TTC549 (cell line): ENCODE data around the gene PKM.
"Not testable (repeated sequence)": the region's sequence is repeated elsewhere in the genome, so short reads cannot be mapped to it uniquely, and the experiment has no call there.

ENCODE experiments used
- FAIRE-seq: peaks from 2 replicates; lab custom pipeline; 2012; peaks lifted over from hg19 to GRCh38; lab: Jason Lieb, UNC

Gene PKM

DNA sequence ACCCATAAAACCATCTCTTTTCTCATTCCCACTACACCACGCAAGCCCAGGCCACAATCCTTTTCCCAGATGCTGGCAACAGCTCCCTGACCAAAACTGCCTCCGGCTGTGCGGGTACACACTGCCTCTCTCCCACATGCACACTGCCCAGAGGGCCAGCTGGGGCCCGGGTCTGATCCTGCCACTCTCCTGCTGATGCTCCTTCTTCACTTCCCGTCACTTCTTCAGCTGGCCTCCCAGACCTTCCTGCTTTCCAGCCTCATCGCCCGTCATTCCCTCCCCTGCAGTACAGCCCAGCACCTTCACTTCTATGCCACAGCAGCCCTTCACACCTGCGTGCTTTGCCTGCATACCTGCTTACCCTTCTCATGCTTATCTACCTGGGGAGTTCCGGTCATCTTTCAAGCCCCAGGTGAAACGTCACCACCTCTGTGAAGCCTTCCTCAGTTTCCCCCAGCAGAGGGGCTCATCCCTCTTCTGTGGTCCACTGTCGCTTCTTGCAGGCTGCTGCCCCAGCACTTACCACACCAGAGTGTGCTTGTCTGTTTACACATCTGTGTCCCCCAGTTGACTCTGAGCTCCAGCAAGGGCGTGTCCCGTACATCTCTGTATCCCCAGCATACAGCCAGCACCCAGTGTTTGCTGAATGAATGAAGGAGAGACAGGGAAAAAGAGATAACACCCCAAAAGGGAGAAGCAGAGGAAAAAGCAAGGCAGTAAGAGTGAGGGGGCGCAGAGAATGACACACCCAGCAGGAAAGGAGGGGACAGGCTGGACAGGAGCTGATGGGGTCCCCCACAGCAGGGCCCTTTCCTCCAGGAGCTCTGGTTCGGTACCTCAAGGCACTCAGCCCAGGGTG lies 55.6 kb downstream of the PKM start:
- FAIRE-seq: no peak

DNA sequence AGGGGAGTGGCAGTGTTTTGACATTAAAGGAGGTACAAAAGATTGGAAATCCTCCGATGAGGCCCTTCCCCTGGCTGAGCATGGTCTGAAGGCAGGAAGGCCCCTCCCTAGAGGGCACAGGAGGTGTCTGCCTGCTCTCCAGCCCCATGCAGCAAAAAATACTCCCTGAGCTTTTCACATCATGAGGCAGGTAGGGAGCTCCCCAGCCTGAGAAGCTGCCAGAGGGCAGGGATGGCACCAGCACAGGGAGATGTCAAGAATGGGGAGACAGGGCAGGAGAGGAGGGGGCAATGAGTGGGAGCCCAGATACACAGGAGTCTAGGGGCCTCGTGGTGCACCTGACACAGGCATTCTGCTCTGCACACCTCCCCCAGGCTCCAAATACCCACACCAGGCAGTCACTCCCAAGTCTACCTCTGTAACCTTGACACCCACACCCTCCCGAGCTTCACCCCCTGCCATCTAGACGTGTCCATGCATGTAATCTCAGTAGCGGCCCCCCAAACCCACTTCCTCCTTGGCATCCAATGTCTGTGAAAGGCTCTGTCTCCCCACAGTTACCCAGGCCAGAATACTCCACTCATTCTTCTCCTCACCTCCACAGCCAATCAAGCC lies 56.3 kb downstream of the PKM start:
- no peak for FAIRE-seq

DNA sequence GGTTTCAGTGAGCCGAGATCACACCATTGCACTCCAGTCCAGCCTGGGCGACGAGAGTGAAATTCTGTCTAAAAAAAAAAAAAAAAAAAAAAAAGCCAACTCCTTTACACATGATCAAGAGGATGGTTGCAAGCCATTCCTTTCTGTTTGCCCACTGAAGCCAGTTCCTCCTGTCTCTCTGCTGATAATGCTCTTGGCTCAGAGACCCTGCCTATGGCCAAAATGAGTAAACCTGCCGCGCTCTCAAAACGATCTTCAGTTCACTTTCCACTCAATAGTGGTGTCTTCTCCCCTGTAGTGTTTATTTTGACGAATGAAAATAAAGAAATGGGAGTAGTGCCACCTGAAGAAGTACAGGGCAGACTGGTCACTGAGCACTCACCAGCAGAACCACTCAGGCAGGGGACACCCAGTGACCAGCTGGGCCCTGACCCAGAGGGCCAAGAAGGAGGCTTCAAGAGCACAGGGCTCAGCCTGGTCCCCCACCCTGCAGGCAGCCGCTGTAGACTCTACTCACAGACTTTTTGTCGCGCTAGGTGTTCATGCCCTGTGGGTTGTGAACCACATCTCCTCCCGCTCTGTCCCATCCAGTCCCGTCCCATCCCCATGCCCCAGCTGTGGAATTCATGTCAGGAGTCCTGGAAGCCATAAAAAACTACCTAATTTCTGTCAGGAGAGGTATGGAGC lies 57.0 kb downstream of the PKM start:
- FAIRE-seq: no peak

DNA sequence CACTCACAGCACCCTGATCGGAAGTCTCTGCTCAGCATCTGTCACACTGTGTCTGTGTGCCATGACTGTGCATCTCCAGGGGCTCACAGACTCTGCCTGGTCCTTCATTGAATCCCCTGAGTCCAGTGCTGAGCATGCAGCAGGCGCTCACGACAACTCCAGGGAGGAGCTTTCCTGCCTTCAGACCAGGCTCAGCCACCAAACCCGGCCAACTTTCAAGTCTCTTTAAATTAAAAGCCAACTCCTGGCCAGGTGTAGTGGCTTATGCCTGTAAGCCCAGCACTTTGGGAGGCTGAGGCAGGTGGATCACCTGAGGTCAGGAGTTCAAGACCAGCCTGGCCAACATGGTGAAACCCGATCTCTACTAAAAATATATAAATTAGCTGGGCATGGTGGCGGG lies 57.6 kb downstream of the PKM start:
- FAIRE-seq: no peak

DNA sequence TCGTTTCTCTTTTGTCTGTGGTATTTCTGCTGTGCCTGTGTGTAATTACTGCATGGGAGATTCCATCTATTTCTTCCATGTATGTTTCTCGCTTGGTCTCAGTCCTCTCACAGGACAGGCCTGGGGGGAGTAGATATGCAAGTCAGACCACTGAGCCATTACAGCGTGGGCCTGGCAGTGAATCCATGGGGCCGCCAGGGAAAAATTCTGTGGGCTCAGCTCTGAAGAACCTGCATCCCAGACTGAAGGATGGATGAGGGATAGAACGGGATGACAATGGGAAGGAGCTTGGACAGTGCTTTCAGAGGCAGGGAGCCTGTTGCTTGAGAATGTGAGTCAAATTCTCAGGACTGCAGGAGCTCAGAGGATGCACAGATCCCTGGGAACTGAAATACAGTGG lies 58.2 kb downstream of the PKM start:
- no peak for FAIRE-seq

DNA sequence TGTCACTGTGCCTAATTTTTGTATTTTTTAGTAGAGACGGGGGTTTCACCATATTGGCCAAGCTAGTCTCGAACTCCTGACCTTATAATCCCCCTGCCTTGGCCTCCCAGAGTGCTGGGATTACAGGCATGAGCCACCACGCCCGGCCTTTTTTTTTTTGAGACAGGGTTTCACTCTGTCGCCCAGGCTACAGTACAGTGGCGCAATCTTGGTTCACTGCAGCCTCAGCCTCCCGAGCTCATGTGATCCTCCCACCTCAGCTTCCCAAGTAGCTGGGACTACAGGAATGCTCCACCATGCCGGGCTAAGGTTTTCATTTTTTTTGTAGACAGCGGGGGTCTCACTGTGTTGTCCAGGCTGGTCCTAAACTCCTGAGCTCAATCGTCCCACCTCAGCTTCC lies 59.0 kb downstream of the PKM start:
- not testable (repeated sequence) for FAIRE-seq

DNA sequence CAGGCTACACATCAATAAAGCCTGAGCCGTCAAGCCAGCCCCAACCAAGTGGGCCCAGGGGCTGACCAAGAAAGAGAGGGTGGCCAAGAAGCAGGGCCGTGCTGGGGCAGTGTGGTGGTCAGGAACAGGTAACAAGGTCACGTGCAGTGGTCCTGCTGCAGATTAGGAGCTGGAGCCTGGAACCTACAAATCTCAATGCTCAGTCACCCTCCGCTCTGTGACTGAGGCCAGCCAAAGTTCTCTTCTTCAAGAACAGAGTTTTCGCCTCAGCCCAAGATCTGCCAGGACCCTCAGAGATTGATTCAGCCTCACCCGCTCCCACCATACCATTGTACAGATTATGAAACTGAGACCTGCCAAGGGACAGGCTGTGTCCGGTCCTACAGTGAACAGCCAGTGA lies 60.3 kb downstream of the PKM start:
- FAIRE-seq: no peak

DNA sequence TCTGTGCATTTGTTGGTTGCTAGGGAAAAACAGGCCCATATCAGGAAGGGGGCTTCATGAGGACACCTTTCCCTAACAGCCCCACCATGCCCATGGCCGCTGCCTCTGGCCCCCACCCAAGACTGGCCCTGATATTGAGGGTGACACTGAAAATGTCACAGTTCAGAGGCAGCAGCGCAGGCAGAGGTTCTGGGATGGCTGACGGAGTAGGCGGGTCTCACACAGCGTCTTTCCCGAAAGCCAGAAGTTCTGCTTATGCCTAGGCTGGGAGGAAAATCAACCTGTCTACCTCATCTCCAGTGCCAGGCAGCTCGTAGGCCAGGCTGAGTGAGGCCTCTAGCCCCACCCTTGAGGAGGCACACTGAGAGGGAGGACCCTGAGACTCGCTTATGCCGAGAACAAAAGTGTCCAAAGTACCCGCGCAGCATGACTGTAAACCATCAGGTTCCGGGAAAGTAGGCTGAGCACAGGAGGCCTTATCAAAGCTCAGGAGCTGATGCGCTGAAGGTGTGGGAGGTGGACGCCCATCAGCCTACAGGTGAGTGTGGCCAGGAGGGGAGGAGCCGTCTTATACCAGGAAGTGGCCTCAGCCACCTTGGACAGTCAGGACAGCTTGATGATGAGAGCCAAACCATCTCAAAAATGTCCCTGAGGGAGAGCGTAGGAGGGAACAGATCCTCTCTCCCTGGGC lies 60.9 kb downstream of the PKM start:
- no peak for FAIRE-seq

DNA sequence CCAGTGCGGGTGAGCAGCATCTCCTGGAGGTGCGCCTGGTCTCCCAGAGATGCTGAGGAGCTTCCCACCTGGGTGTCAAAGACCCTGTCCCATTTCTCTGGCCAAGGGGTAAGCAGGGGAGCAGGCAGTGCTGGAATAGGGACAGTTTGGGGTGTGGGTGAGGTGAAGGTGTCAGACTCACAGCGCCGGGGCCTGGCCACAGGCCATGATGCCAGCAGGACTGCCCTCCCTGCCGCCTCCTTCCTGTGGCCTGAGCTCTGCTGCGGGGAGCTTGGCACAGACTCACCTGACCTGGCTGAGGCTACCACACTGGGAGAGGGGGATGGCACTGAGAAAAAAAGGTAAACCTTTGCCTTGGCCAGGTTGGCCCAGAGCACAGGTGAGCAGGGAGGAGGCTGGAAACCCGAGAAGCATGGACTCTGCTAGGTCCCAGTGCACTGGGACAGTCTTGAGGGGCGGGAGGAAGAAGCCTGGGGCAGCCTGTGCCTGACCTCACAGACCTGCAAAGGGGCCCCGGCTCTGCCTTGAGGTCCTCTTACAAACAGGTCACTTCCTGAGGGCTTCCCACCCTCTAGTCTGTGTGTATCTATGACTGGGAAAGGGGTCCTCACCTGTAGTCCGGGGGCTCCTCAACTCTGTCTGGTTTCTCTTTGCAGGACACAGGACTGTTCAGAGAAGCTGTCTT lies 61.6 kb downstream of the PKM start:
- no peak for FAIRE-seq

DNA sequence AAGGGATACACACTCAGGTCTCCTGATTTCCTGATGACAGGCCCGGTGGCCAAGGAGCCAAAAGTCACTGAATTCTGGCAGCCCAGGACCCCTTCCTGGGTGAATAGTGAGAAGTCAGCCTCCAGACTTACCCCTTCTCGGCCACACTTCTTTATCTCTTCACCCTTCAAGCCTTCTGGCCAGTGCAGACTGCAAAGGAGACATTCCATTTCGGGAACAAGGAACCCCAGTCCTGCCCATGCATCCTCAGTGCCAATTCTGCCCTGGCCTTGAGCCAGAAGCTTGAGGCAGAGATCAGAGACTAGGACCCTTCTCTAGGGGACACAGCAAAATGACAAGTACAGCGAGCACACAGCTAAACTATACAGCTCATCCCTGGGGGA lies 62.2 kb downstream of the PKM start:
- FAIRE-seq: no peak

DNA sequence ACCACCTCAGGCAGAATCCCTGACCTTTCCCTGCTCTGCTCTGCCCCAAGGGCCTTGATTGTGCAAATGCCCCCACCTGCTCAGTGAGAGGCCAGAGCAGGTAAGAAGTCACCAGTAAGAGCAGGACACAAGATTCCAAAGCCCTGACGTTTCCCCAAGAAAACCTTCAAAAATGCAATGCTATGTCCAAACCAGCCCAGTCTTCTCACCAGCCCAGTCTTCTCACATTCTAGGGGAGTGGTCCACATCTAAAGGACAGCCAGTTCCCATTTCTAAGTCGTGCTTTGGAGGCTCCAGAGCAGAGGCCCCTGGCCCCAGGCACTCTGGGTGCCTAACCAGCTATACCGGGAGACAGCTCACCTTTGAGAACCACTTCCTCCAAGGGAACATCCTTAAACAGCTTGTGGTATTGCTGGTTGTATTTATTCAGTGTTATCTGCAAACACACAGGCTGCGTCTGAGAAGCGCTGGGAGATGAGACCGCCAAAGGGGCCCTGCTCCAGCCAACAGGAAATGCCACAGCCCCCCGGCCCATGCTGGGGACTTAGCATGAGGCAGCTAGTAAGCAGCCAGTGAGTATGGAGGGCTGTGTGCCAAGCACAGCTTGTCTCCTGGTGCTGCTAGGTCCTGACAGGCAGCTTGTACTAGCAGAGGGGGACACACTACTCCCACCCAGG lies 62.7 kb downstream of the PKM start:
- no peak for FAIRE-seq

DNA sequence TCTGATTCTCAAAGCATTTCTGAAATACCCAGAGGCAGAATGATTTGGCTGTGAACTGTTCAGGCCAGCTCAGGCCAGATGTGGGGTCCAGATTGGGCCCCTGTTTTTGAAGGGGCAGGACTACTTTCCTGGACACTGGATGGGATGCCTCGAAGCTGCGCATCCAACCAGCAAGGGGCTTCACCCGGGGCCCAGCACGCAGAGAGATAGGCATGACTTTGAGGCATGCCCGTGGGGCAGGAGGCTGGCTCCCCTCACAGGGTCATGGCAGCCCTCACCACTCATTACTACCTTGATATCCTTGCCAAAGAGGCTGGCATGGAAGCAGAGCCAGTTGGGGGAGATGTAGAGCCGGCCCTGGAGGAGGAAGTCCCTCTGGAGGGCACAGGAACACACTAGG lies 63.5 kb downstream of the PKM start:
- FAIRE-seq: no peak

DNA sequence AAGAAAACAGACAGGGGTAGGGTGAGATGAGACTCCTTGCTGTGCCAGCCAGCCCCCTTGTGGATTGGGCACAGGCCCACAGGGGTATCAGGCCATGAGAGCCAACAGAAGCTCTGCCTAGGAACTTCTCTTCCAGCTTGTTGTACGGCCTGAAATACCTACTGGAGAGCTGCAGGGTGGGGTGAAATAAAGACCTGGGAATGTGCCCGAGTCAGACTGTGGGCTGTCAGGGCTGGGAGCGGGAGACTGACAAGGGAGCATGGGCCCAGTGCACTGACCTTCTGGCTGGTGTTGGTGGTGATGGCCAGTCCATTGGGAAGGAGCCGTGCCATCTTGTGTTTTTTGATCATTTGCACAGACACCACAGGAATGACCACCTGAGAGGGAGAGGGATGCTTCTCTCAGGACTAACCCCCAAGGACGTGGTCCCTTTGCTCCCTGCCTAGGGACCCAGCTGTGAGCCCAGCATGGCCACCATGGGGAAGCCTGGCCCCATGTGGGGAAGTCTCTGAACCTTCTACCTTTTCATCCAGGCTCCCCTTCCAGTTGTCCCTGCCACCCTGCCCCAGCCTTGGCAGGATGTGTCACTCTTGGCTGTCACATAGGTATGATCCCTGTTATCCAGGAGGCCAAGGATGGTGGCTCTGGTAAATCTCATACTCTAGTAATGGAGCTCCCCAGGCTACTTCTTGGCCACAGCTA lies 64.1 kb downstream of the PKM start:
- no peak for FAIRE-seq

DNA sequence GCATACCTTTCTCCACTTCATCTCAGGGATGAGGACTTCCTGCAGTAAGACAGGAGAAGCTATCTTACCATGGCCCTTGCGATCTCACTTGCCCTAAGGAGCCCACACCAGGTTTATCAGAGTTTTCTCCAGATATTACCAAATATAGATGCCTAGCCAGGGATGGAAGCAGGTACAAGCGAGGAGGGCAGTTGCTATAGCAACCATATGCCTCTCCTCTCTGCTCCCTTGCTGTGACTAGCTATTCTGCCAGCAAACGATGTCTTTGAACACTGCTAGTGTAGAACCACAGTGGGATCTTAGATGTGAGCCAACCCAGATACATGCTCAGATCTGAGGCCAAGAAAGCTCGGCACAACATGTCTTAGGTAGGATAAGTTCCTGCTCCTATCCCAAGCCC lies 67.3 kb downstream of the PKM start:
- FAIRE-seq: no peak

DNA sequence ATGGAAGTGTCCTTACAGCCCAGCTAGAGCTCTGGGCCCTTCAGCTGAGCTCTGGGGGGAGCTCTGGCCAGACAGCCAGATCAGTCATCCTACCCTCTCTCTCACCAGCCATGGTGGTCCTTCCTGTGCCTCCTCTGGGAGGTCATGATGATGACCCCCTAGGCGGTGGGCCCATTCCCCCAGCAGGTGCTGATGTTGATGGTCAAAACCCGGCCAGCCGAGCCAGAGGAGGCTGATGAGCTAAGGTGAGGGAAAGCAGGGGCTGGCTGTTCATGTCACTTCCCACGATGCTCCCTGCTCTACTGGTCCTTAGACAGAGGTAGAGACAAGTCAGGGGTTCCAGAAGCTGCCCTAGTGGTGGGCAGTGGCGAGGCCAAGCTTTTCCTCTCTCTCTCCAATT lies 68.4 kb downstream of the PKM start:
- no peak for FAIRE-seq

DNA sequence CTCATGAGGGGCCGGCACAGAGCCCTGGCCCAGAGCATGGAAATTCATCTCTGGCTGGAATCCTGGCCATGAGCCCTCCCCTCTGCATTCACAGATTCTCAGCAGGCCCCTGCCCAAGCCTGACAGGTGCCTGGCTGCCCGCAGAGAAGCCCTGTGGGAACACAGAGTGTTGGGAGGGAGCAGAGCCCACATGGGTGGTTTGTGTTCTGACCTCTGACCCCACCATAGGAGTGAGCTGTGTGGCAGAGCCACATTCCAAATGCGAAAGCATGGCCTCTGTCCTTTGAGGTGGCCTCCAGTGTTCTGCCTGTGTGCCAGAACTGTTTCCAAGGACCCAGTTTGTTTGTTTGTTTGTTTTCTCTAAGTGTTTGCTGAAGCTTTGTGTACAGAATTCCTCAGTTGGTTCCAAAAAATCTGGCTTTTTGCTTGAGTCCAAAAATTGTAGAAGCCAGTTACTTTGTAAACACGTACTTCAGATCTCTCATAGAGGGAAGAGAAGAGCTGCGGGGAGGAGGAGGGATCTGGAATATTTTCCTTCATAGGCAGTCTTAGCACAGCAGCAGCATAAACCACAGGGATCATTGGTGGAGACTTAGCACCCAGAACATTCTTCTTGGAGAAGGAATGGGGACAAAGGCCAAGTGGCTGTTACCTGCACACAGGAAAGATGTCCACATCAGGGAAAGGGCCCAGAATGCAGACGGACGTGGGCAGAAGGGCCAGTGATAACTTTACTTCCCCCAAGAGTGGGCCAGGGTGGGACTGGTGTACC lies 69.4 kb downstream of the PKM start:
- FAIRE-seq: no peak

DNA sequence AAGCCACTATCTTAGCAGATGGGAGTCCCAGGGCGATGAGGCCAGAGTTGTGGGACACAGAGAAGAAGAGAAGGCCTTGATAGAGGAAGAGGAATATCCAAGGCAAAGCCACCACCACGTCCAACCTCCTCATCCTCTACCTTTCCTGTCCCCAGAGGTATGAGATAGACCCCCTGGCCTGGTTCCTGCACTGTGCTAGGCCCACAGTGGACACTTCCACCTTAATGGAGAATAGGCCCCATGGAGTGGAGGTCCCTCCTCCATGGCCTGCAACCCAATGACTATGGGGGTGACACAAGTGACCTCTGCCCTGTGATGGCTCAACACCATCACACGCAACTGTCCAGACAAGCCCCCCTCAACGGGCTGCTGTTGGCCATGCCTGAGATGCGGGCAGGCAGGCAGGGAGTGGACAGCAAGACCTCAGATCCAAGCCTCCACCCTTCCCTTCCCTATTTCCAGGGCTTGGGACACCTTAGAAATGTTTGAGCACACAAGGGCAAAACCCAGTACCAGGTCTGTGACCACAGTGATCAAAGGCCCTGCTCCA lies 70.2 kb downstream of the PKM start:
- FAIRE-seq: no peak

DNA sequence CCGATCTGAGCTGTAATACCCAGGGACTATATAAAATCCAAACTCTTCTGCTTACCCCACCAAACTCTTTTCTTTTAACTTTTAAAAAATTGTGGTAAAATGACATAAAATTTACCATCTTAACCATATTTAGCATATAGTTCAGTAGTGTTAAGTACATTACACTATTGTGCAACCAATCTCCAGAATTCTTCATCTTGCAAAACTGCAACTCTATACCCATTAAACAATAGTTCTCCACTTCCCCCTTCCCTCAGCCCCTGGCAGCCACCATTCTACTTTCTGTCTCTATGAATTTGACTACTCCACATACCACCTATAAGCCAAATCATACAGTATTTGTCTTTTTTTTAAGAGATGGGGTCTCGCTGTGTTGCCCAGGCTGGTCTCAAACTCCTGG lies 74.1 kb downstream of the PKM start:
- no peak for FAIRE-seq

DNA sequence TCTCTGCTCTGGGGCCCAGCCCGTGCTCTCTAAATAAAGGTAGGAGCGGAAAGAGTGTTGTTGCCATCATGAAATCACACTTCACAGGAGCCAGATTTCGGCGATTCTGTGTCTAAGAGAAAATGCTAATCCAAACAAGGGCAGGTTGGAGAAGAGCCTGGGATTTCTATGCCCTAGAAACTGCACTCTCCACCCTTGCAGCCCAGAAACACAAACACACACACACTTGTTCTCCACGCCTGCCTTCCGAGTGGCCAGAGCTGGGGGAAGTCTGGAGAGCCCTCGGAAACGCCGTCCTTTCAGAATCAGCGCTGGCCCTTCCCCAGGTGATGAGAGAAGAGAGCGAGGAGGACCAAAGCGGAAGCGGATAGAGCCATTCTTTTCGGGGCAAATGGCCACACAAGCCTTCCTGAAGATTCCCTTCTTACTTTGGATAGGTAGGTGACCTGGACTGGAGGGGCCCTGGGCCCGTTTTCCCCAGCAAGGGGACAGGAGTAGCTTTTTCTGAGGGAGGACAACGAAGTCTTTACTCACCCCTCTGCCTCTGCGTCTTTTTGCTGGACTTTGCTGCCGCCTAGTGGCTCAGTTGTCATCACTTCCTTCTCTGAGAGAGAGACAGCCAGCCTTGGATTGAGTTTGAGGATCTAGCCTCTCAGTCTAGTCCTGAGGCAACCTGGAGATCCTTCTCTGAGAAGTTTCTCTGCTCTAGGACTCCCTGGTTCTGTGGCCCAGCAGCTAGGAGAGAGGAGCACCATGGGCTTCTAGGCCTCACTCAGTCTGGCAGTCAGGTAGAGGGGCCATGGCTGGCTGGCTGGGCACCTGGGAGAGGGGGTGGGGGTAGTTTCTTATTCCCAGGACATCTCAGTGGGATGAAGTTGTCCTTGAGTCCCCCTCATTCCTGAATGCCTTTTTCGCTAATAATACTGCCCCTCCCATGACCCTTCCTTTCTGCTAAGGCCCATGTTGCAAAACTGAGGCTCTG lies 75.1 kb downstream of the PKM start:
- no peak for FAIRE-seq
